ENCODE data around the gene CCDC127. TPM values are rescaled to one million over a fixed set of nuclear protein-coding genes. Genes with fewer than 3 reads are reported as not detected.

The CCDC127 gene
- polyA plus RNA-seq, 4 donors: 1.3 to 6.6 (median 2.2) TPM

GRCh38 chr5:161803-162110 is 56.2 kb downstream of the CCDC127 start:
- H3K4me1 ChIP-seq (ENCODE audit: control insufficient read depth in 3 of 3, insufficient read depth in 2 of 3, low read depth in 1 of 3, low read length in 2 of 3): no peaks in the 10 kb centered on the region
- no peaks in the 10 kb centered on the region for H3K27me3 ChIP-seq (ENCODE audit: control insufficient read depth in 3 of 3, insufficient read depth in 3 of 3, low read length in 3 of 3)
- no peaks in the 10 kb centered on the region for H3K9me3 ChIP-seq (ENCODE audit: control insufficient read depth in 2 of 2, insufficient read depth in 1 of 2, low read depth in 1 of 2, low read length in 1 of 2)
- no peaks in the 10 kb centered on the region for H3K36me3 ChIP-seq (ENCODE audit: control insufficient read depth in 3 of 3, insufficient read depth in 2 of 3, low read depth in 1 of 3, low read length in 3 of 3)
- 92 to 94% (median 93%) methylated on average over 17 of the region's 17 CpGs for WGBS, 3 donors
- no peak overlapping the region for H3K4me3 ChIP-seq (ENCODE audit: low read depth in 1 of 3, low read length in 3 of 3)
- H3K27ac ChIP-seq (ENCODE audit: low read depth in 1 of 3, low read length in 2 of 3): no peak overlapping the region
- DNase-seq: no peak
- no peak for FAIRE-seq

GRCh38 chr5:160921-161802 is 56.8 kb downstream of the CCDC127 start:
- Histone ChIP-seq H3K4me1 (ENCODE audit: control insufficient read depth in 3 of 3, insufficient read depth in 2 of 3, low read depth in 1 of 3, low read length in 2 of 3) (no peaks in the 10 kb centered on the region), H3K27me3 (ENCODE audit: control insufficient read depth in 3 of 3, insufficient read depth in 3 of 3, low read length in 3 of 3) (no peaks in the 10 kb centered on the region), H3K27ac (ENCODE audit: low read depth in 1 of 3, low read length in 2 of 3) (no peak overlapping the region), H3K9me3 (ENCODE audit: control insufficient read depth in 2 of 2, insufficient read depth in 1 of 2, low read depth in 1 of 2, low read length in 1 of 2) (no peaks in the 10 kb centered on the region), H3K36me3 (ENCODE audit: control insufficient read depth in 3 of 3, insufficient read depth in 2 of 3, low read depth in 1 of 3, low read length in 3 of 3) (no peaks in the 10 kb centered on the region), H3K4me3 (ENCODE audit: low read depth in 1 of 3, low read length in 3 of 3) (no peak overlapping the region)
- DNase-seq (no peak), FAIRE-seq (no peak)
- 86 to 89% (median 86%) methylated on average over 23 of the region's 23 CpGs for WGBS, 3 donors

GRCh38 chr5:160173-160510 is 57.8 kb downstream of the CCDC127 start:
- Histone ChIP-seq H3K36me3 (ENCODE audit: control insufficient read depth in 3 of 3, insufficient read depth in 2 of 3, low read depth in 1 of 3, low read length in 3 of 3) (no peaks in the 10 kb centered on the region), H3K27ac (ENCODE audit: low read depth in 1 of 3, low read length in 2 of 3) (no peak overlapping the region), H3K4me3 (ENCODE audit: low read depth in 1 of 3, low read length in 3 of 3) (no peak overlapping the region), H3K9me3 (ENCODE audit: control insufficient read depth in 2 of 2, insufficient read depth in 1 of 2, low read depth in 1 of 2, low read length in 1 of 2) (no peaks in the 10 kb centered on the region), H3K27me3 (ENCODE audit: control insufficient read depth in 3 of 3, insufficient read depth in 3 of 3, low read length in 3 of 3) (no peaks in the 10 kb centered on the region), H3K4me1 (ENCODE audit: control insufficient read depth in 3 of 3, insufficient read depth in 2 of 3, low read depth in 1 of 3, low read length in 2 of 3) (no peaks in the 10 kb centered on the region)
- WGBS, 3 donors: 81 to 86% (median 85%) methylated on average over 14 of the region's 14 CpGs
- DNase-seq: no peak
- no peak for FAIRE-seq

- H3K4me1 ChIP-seq (ENCODE audit: control insufficient read depth in 3 of 3, insufficient read depth in 2 of 3, low read depth in 1 of 3, low read length in 2 of 3): no peaks in the 10 kb centered on the region
- no peak overlapping the region for H3K27ac ChIP-seq (ENCODE audit: low read depth in 1 of 3, low read length in 2 of 3)
- H3K36me3 ChIP-seq (ENCODE audit: control insufficient read depth in 3 of 3, insufficient read depth in 2 of 3, low read depth in 1 of 3, low read length in 3 of 3): no peaks in the 10 kb centered on the region
- H3K27me3 ChIP-seq (ENCODE audit: control insufficient read depth in 3 of 3, insufficient read depth in 3 of 3, low read length in 3 of 3): no peaks in the 10 kb centered on the region
- H3K9me3 ChIP-seq (ENCODE audit: control insufficient read depth in 2 of 2, insufficient read depth in 1 of 2, low read depth in 1 of 2, low read length in 1 of 2): no peaks in the 10 kb centered on the region
- DNase-seq: no peak
- H3K4me3 ChIP-seq (ENCODE audit: low read depth in 1 of 3, low read length in 3 of 3): no peak overlapping the region
- WGBS, 3 donors: 69 to 74% (median 69%) methylated on average over 19 of the region's 19 CpGs
- FAIRE-seq: no peak
Observed at GRCh38 chr5:159448-160172, 58.3 kb downstream of the CCDC127 start.

- no peaks in the 10 kb centered on the region for H3K9me3 ChIP-seq (ENCODE audit: control insufficient read depth in 2 of 2, insufficient read depth in 1 of 2, low read depth in 1 of 2, low read length in 1 of 2)
- H3K4me3 ChIP-seq (ENCODE audit: low read depth in 1 of 3, low read length in 3 of 3): no peak overlapping the region
- WGBS, 3 donors: 62 to 75% (median 71%) methylated on average over 16 to 17 of the region's 17 CpGs
- FAIRE-seq: no peak
- no peaks in the 10 kb centered on the region for H3K36me3 ChIP-seq (ENCODE audit: control insufficient read depth in 3 of 3, insufficient read depth in 2 of 3, low read depth in 1 of 3, low read length in 3 of 3)
- no peaks in the 10 kb centered on the region for H3K27me3 ChIP-seq (ENCODE audit: control insufficient read depth in 3 of 3, insufficient read depth in 3 of 3, low read length in 3 of 3)
- DNase-seq: no peak
- no peak overlapping the region for H3K27ac ChIP-seq (ENCODE audit: low read depth in 1 of 3, low read length in 2 of 3)
- no peaks in the 10 kb centered on the region for H3K4me1 ChIP-seq (ENCODE audit: control insufficient read depth in 3 of 3, insufficient read depth in 2 of 3, low read depth in 1 of 3, low read length in 2 of 3)
Observed at GRCh38 chr5:158807-159447, 59.0 kb downstream of the CCDC127 start.

- 79 to 88% (median 86%) methylated on average over 11 of the region's 11 CpGs for WGBS, 3 donors
- H3K27me3 ChIP-seq (ENCODE audit: control insufficient read depth in 3 of 3, insufficient read depth in 3 of 3, low read length in 3 of 3): no peaks in the 10 kb centered on the region
- no peaks in the 10 kb centered on the region for H3K36me3 ChIP-seq (ENCODE audit: control insufficient read depth in 3 of 3, insufficient read depth in 2 of 3, low read depth in 1 of 3, low read length in 3 of 3)
- H3K9me3 ChIP-seq (ENCODE audit: control insufficient read depth in 2 of 2, insufficient read depth in 1 of 2, low read depth in 1 of 2, low read length in 1 of 2): no peaks in the 10 kb centered on the region
- H3K27ac ChIP-seq (ENCODE audit: low read depth in 1 of 3, low read length in 2 of 3): no peak overlapping the region
- DNase-seq (no peak), FAIRE-seq (no peak)
- H3K4me1 ChIP-seq (ENCODE audit: control insufficient read depth in 3 of 3, insufficient read depth in 2 of 3, low read depth in 1 of 3, low read length in 2 of 3): no peaks in the 10 kb centered on the region
- no peak overlapping the region for H3K4me3 ChIP-seq (ENCODE audit: low read depth in 1 of 3, low read length in 3 of 3)
Observed at GRCh38 chr5:157801-158200, 60.2 kb downstream of the CCDC127 start.

- DNase-seq (no peak), FAIRE-seq (no peak)
- WGBS, 3 donors: 87 to 90% (median 88%) methylated on average over 12 of the region's 12 CpGs
Observed at GRCh38 chr5:157126-157715, 60.7 kb downstream of the CCDC127 start.

GRCh38 chr5:156411-157072 is 61.4 kb downstream of the CCDC127 start:
- 77 to 88% (median 82%) methylated on average over 17 of the region's 17 CpGs for WGBS, 3 donors
- Histone ChIP-seq H3K27me3 (ENCODE audit: control insufficient read depth in 3 of 3, insufficient read depth in 3 of 3, low read length in 3 of 3) (no peaks in the 10 kb centered on the region), H3K9me3 (ENCODE audit: control insufficient read depth in 2 of 2, insufficient read depth in 1 of 2, low read depth in 1 of 2, low read length in 1 of 2) (no peaks in the 10 kb centered on the region), H3K4me1 (ENCODE audit: control insufficient read depth in 3 of 3, insufficient read depth in 2 of 3, low read depth in 1 of 3, low read length in 2 of 3) (no peaks in the 10 kb centered on the region), H3K4me3 (ENCODE audit: low read depth in 1 of 3, low read length in 3 of 3) (no peak overlapping the region), H3K27ac (ENCODE audit: low read depth in 1 of 3, low read length in 2 of 3) (no peak overlapping the region), H3K36me3 (ENCODE audit: control insufficient read depth in 3 of 3, insufficient read depth in 2 of 3, low read depth in 1 of 3, low read length in 3 of 3) (no peaks in the 10 kb centered on the region)
- FAIRE-seq (no peak), DNase-seq (no peak)

More at GRCh38 chr5:157126-157715, 60.7 kb downstream of the CCDC127 start:
- H3K36me3 ChIP-seq (ENCODE audit: control insufficient read depth in 3 of 3, insufficient read depth in 2 of 3, low read depth in 1 of 3, low read length in 3 of 3): no peaks in the 10 kb centered on the region
- H3K27me3 ChIP-seq (ENCODE audit: control insufficient read depth in 3 of 3, insufficient read depth in 3 of 3, low read length in 3 of 3): no peaks in the 10 kb centered on the region
- no peak overlapping the region for H3K4me3 ChIP-seq (ENCODE audit: low read depth in 1 of 3, low read length in 3 of 3)
- H3K9me3 ChIP-seq (ENCODE audit: control insufficient read depth in 2 of 2, insufficient read depth in 1 of 2, low read depth in 1 of 2, low read length in 1 of 2): no peaks in the 10 kb centered on the region
- no peak overlapping the region for H3K27ac ChIP-seq (ENCODE audit: low read depth in 1 of 3, low read length in 2 of 3)
- no peaks in the 10 kb centered on the region for H3K4me1 ChIP-seq (ENCODE audit: control insufficient read depth in 3 of 3, insufficient read depth in 2 of 3, low read depth in 1 of 3, low read length in 2 of 3)
